Muscle of leg (tissue), 11 donors: ENCODE data around the gene TRIP13. TPM values are rescaled to one million over a fixed set of nuclear protein-coding genes. Genes with fewer than 3 reads are reported as not detected.
A peak's percentile ranks its signal among the peaks of the same experiment; 100 is the strongest.

Experiments
- DNase-seq: peaks from one replicate; pipeline ENCODE4 v3.0.0; 2013
- H3K27ac ChIP-seq: one replicate; pipeline ENCODE4 v1.5.1; 2013; ENCODE audit warnings: mild to moderate bottlenecking, low read length, control low read depth
- H3K27me3 ChIP-seq: one replicate; pipeline ENCODE4 v1.6.1; 2013; ENCODE audit warnings: low read length; ENCODE audit not compliant: control insufficient read depth, insufficient read depth
- H3K36me3 ChIP-seq: one replicate; pipeline ENCODE4 v1.6.1; 2013; ENCODE audit warnings: low read length; ENCODE audit not compliant: control insufficient read depth, insufficient read depth
- H3K4me1 ChIP-seq: one replicate; pipeline ENCODE4 v1.6.1; 2013; ENCODE audit warnings: low read length; ENCODE audit not compliant: control insufficient read depth, insufficient read depth
- H3K4me3 ChIP-seq: one replicate; pipeline ENCODE4 v1.5.1; 2013; ENCODE audit warnings: low read length, control low read depth
- H3K9me3 ChIP-seq: replicated peaks from 2 replicates; pipeline ENCODE4 v1.6.1; 2013; ENCODE audit warnings: low read depth, low read length; ENCODE audit not compliant: control insufficient read depth
- WGBS: methylation state at CpG from one replicate; pipeline ENCODE4 v1.1.5; 2013; ENCODE audit warnings: missing lambda C conversion rate; ENCODE audit not compliant: insufficient coverage; 5-methylcytosine and 5-hydroxymethylcytosine counted together
- polyA plus RNA-seq, 8 donors: library from polyadenylated mRNA; unstranded; fragments of 120-200 nt; gene quantifications; one replicate each; pipeline versions ENCODE4 v1.2.1 to v1.2.3, GENCODE V29; 2013; ENCODE audit warnings: inconsistent platforms in 1 of 8, low replicate concordance in 1 of 8; ENCODE audit not compliant: insufficient read length in 8 of 8, insufficient read depth in 1 of 8
- total RNA-seq: library from RNA; stranded (reverse); fragments of 120-200 nt; gene quantifications from one replicate; pipeline ENCODE4 v1.2.4, GENCODE V29; 2013

Gene TRIP13
- total and polyA plus RNA-seq, 9 donors = 5.7 to 10.8 (median 8.1) TPM

GRCh38 chr5:961711-962240, 69.1 kb downstream of the TRIP13 start:
- H3K36me3 ChIP-seq = no peaks in the 10 kb centered on the region
- 86% methylated on average over 23 of the region's 24 CpGs for WGBS
- H3K27ac ChIP-seq = no peak overlapping the region

GRCh38 chr5:962386-962785, 69.7 kb downstream of the TRIP13 start:
- Histone ChIP-seq H3K27me3 (peaks cover 51% of the 10 kb centered on the region), H3K4me1 (peaks cover 54% of the 10 kb centered on the region), H3K27ac (no peak overlapping the region), H3K36me3 (no peaks in the 10 kb centered on the region), H3K9me3 (no peaks in the 10 kb centered on the region), H3K4me3 (no peak overlapping the region)
- DNase-seq = no peak
- WGBS = 86% methylated on average over 14 of the region's 15 CpGs

More at GRCh38 chr5:961711-962240, 69.1 kb downstream of the TRIP13 start:
- H3K4me3 ChIP-seq = no peak overlapping the region
- H3K4me1 ChIP-seq = peaks cover 60% of the 10 kb centered on the region
- H3K9me3 ChIP-seq = no peaks in the 10 kb centered on the region
- no peak for DNase-seq
- H3K27me3 ChIP-seq = peaks cover 51% of the 10 kb centered on the region

- Histone ChIP-seq H3K27me3 (peaks cover 51% of the 10 kb centered on the region), H3K4me1 (peaks cover 50% of the 10 kb centered on the region), H3K9me3 (no peaks in the 10 kb centered on the region), H3K27ac (no peak overlapping the region), H3K36me3 (no peaks in the 10 kb centered on the region), H3K4me3 (no peak overlapping the region)
- 90% methylated on average over 8 of the region's 12 CpGs for WGBS
- no peak for DNase-seq
Observed at GRCh38 chr5:962801-963200, 70.1 kb downstream of the TRIP13 start.

GRCh38 chr5:963310-963672, 70.6 kb downstream of the TRIP13 start:
- no peak for DNase-seq
- Histone ChIP-seq H3K27ac (peak overlapping the region; percentile 55), H3K27me3 (peaks cover 50% of the 10 kb centered on the region), H3K4me1 (peaks cover 45% of the 10 kb centered on the region), H3K9me3 (no peaks in the 10 kb centered on the region), H3K36me3 (no peaks in the 10 kb centered on the region), H3K4me3 (no peak overlapping the region)
- WGBS = 75% methylated on average over 5 of the region's 10 CpGs

- H3K36me3 ChIP-seq = no peaks in the 10 kb centered on the region
- no peak overlapping the region for H3K4me3 ChIP-seq
- H3K27me3 ChIP-seq = peaks cover 48% of the 10 kb centered on the region
- peak overlapping the region; percentile 55 for H3K27ac ChIP-seq
- 24% methylated on average over 20 of the region's 31 CpGs for WGBS
- DNase-seq = peak; percentile 94
- H3K9me3 ChIP-seq = no peaks in the 10 kb centered on the region
- H3K4me1 ChIP-seq = peaks cover 40% of the 10 kb centered on the region
Observed at GRCh38 chr5:963673-964531, 71.2 kb downstream of the TRIP13 start.

GRCh38 chr5:964821-965220, 72.1 kb downstream of the TRIP13 start:
- H3K36me3 ChIP-seq = no peaks in the 10 kb centered on the region
- peaks cover 45% of the 10 kb centered on the region for H3K27me3 ChIP-seq
- peaks cover 41% of the 10 kb centered on the region for H3K4me1 ChIP-seq
- 65% methylated on average over 10 of the region's 10 CpGs for WGBS
- peak overlapping the region; percentile 13 for H3K27ac ChIP-seq
- no peaks in the 10 kb centered on the region for H3K9me3 ChIP-seq
- DNase-seq = no peak
- H3K4me3 ChIP-seq = no peak overlapping the region

GRCh38 chr5:965604-966344, 73.1 kb downstream of the TRIP13 start:
- no peak for DNase-seq
- H3K36me3 ChIP-seq = no peaks in the 10 kb centered on the region
- peaks cover 41% of the 10 kb centered on the region for H3K27me3 ChIP-seq
- H3K9me3 ChIP-seq = no peaks in the 10 kb centered on the region
- 80% methylated on average over 29 of the region's 32 CpGs for WGBS
- peaks cover 34% of the 10 kb centered on the region for H3K4me1 ChIP-seq
- no peak overlapping the region for H3K4me3 ChIP-seq
- H3K27ac ChIP-seq = no peak overlapping the region

- Histone ChIP-seq H3K4me1 (peaks cover 28% of the 10 kb centered on the region), H3K4me3 (no peak overlapping the region), H3K9me3 (no peaks in the 10 kb centered on the region), H3K27ac (no peak overlapping the region), H3K27me3 (peaks cover 35% of the 10 kb centered on the region), H3K36me3 (no peaks in the 10 kb centered on the region)
- WGBS = 88% methylated on average over 6 of the region's 9 CpGs
- no peak for DNase-seq
Observed at GRCh38 chr5:966345-966710, 73.6 kb downstream of the TRIP13 start.

- peaks cover 23% of the 10 kb centered on the region for H3K4me1 ChIP-seq
- no peak overlapping the region for H3K27ac ChIP-seq
- H3K9me3 ChIP-seq = no peaks in the 10 kb centered on the region
- no peak for DNase-seq
- H3K36me3 ChIP-seq = no peaks in the 10 kb centered on the region
- WGBS = 96% methylated on average over 5 of the region's 6 CpGs
- peaks cover 34% of the 10 kb centered on the region for H3K27me3 ChIP-seq
- no peak overlapping the region for H3K4me3 ChIP-seq
Observed at GRCh38 chr5:966941-967340, 74.3 kb downstream of the TRIP13 start.
